ENCODE measurements around the gene MYLIP. TPM values are rescaled to one million over a fixed set of nuclear protein-coding genes. Genes with fewer than 3 reads are reported as not detected.

Gene MYLIP
- total and polyA plus RNA-seq, 2 of the 4 experiments (the other 2 are of a cell fraction): 1.8 to 3.2 TPM

- Histone ChIP-seq H3K56ac (ENCODE audit: extremely low read depth, insufficient read depth, low read length) (no peak overlapping the region), H3K36me3 (ENCODE audit: control insufficient read depth, insufficient read depth, low read length) (no peaks in the 10 kb centered on the region), H3K79me1 (ENCODE audit: low read depth in 1 of 2, low read length in 2 of 2) (no peaks in the 10 kb centered on the region), H3K4me3 (ENCODE audit: insufficient read depth, low read depth, low read length) (no peak overlapping the region), H2BK15ac (ENCODE audit: low read depth, low read length) (no peak overlapping the region), H3K18ac (ENCODE audit: low read depth, low read length) (no peak overlapping the region), H3K27me3 (ENCODE audit: control insufficient read depth, insufficient read depth, low read length) (peaks cover 10% of the 10 kb centered on the region), H2BK20ac (ENCODE audit: low read depth, low read length) (no peak overlapping the region), H4K91ac (ENCODE audit: insufficient read depth, low read depth, low read length) (no peak overlapping the region), H3K9me1 (ENCODE audit: insufficient read depth, low read length) (no peaks in the 10 kb centered on the region), H3K23ac (ENCODE audit: low read depth, low read length) (no peak overlapping the region), H3K14ac (replicated peaks; ENCODE audit: low read depth, low read length) (no peak overlapping the region), H4K20me1 (ENCODE audit: insufficient read depth, low read length) (no peaks in the 10 kb centered on the region), H2BK5ac (ENCODE audit: low read depth, low read length, poor library complexity, severe bottlenecking) (no peak overlapping the region), H3K27ac (ENCODE audit: insufficient read depth, low read length) (no peak overlapping the region), H3K4me2 (ENCODE audit: low read depth, low read length) (no peak overlapping the region), H3K4me1 (ENCODE audit: control insufficient read depth, insufficient read depth, low read length) (no peaks in the 10 kb centered on the region), H2AK9ac (replicated peaks; ENCODE audit: low read depth, low read length, poor library complexity) (no peak overlapping the region), H3K9ac (ENCODE audit: low read depth, low read length) (no peak overlapping the region), H4K5ac (ENCODE audit: low read depth, low read length) (no peak overlapping the region), H3K4ac (ENCODE audit: low read depth, low read length) (no peak overlapping the region), H2AFZ (replicated peaks; ENCODE audit: low read length, poor library complexity) (no peak overlapping the region), H3K9me3 (ENCODE audit: control insufficient read depth, insufficient read depth, low read length) (no peaks in the 10 kb centered on the region), H2BK120ac (ENCODE audit: low read depth, low read length) (no peak overlapping the region), H4K8ac (ENCODE audit: low read depth in 2 of 2, low read length in 2 of 2) (no peak overlapping the region), H2AK5ac (ENCODE audit: low read depth, low read length) (no peak overlapping the region)
- TF ChIP-seq ELK1 (IDR thresholded peaks at IDR 0.05; ENCODE audit: borderline replicate concordance, low read depth, low read length): no peak
- no peak for TF ChIP-seq RAD21 (IDR thresholded peaks at IDR 0.05; ENCODE audit: low read length)
- TF ChIP-seq CHD1 (IDR thresholded peaks at IDR 0.05; ENCODE audit: low read depth, low read length): no peak
- TF ChIP-seq RCOR1 (IDR thresholded peaks at IDR 0.05; ENCODE audit: insufficient replicate concordance, low read length): no peak
- no peak for TF ChIP-seq MXI1 (IDR thresholded peaks at IDR 0.05; ENCODE audit: borderline replicate concordance, low read depth, low read length)
- no peak for TF ChIP-seq NFE2L2 (IDR thresholded peaks at IDR 0.05; ENCODE audit: low read depth, low read length)
- no peak for TF ChIP-seq USF2 (IDR thresholded peaks at IDR 0.05; ENCODE audit: low read depth, low read length)
- POLR2A ChIA-PET (ENCODE audit: unreplicated experiment): no interaction called here
- CTCF ChIA-PET: no interaction called here
- WGBS, 2 experiments (ENCODE audit: extremely low coverage in 2 of 2, insufficient read length in 1 of 2): no CpG with 5 or more reads among the region's 4 CpGs
- dilution Hi-C loops (cut with HindIII; ENCODE audit: low sequenced_read_pairs, unreplicated experiment): no loop called here
- ATAC-seq (ENCODE audit: low read depth) (no peak), DNase-seq (no peak)
- in situ Hi-C loops (cut with MboI; ENCODE audit: low sequenced_read_pairs): no loop called here
- intact Hi-C loops (cut with micrococcal nuclease): no loop called here
- no TSS peak for BruUV-seq (replicated peaks)
These were observed 47.6 kb upstream of the MYLIP start for GRCh38 chr6:16081326-16081725.
